HepG2 (cell line): ENCODE data around the gene HDDC3. TPM values are rescaled to one million over a fixed set of nuclear protein-coding genes. Genes with fewer than 3 reads are reported as not detected.
"Not testable (repeated sequence)": the region's sequence is repeated elsewhere in the genome, so short reads cannot be mapped to it uniquely, and the experiment has no call there.

ENCODE experiments used
- ATAC-seq: fragments of 200-7000 bp; cut with Tn5 transposase; 3 replicates; pipeline ENCODE4 v1.9.1; 2020; ENCODE audit warnings: mild to moderate bottlenecking, moderate library complexity
- BruUV-seq: library from RNA; stranded (reverse); fragments of 400-500 nt; replicated peaks from 2 replicates; lab custom pipeline; 2021; lab: Mats Ljungman, UMichigan
- CTCF ChIA-PET: fragments of 300-600 bp; formaldehyde crosslinking; extraction: SDS; loops from one replicate; lab custom pipeline; 2021; ENCODE audit warnings: low total read pairs, inconsistent platforms, low intra/inter-chr PET ratio; lab: Yijun Ruan, JAX
- POLR2A ChIA-PET: fragments of 350-600 bp; sonication (Branson Sonifier 250); formaldehyde crosslinking; loops from one replicate; lab custom pipeline; 2020; ENCODE audit warnings: antibody characterized with exemption, inconsistent platforms; lab: Yijun Ruan, JAX
- DNase-seq: peaks from one replicate; pipeline ENCODE4 v3.0.0-alpha.2; 2015; ENCODE audit warnings: low spot score
- FAIRE-seq: peaks from 3 replicates; lab custom pipeline; 2011; peaks lifted over from hg19 to GRCh38; lab: Jason Lieb, UNC
- H2AFZ ChIP-seq: one replicate; pipeline ENCODE4 v1.6.1; 2011; ENCODE audit warnings: low read length, inconsistent platforms
- H3K27ac ChIP-seq: fragments of 300-600 bp; 3 replicates; pipeline ENCODE4 v1.8.0; 2011; ENCODE audit warnings: mixed run types, mild to moderate bottlenecking, mixed read lengths, low read length, inconsistent platforms; ENCODE audit not compliant: insufficient read depth; ENCODE audit errors: extremely low read length
- H3K27me3 ChIP-seq, 2 experiments: fragments of 200-600 bp in 1 of 2; 2 replicates in 1 of 2; 3 replicates in 1 of 2; pipeline versions ENCODE4 v1.6.0 to v1.8.0; 2011; ENCODE audit warnings: low read length in 2 of 2, mild to moderate bottlenecking in 2 of 2, moderate library complexity in 2 of 2, inconsistent platforms in 1 of 2; ENCODE audit not compliant: insufficient read depth in 2 of 2, control insufficient read depth in 1 of 2
- H3K36me3 ChIP-seq, 2 experiments: fragments of 200-600 bp in 1 of 2; replicated peaks in 1 of 2; 2 replicates in 1 of 2; 3 replicates in 1 of 2; pipeline versions ENCODE4 v1.5.1 to v1.8.0; 2011; ENCODE audit warnings: low read length in 2 of 2, inconsistent platforms in 1 of 2; ENCODE audit not compliant: insufficient read depth in 2 of 2, control insufficient read depth in 1 of 2
- H3K4me1 ChIP-seq: 2 replicates; pipeline ENCODE4 v1.5.1; 2012; ENCODE audit warnings: low read length, inconsistent platforms; ENCODE audit not compliant: insufficient read depth
- H3K4me2 ChIP-seq: 2 replicates; pipeline ENCODE4 v1.6.0; 2011; ENCODE audit warnings: low read depth, low read length, inconsistent platforms
- H3K4me3 ChIP-seq, 3 experiments: fragments of 200-600 bp in 1 of 3; sonication (generic), shearing (Covaris generic) in 1 of 3; replicated peaks in 1 of 3; 2 replicates each; pipeline ENCODE4 v1.5.1; 2011 to 2016; ENCODE audit warnings: low read length in 3 of 3, inconsistent platforms in 2 of 3, low read depth in 2 of 3, mild to moderate bottlenecking in 2 of 3, control low read depth in 1 of 3, mixed read lengths in 1 of 3; ENCODE audit not compliant: insufficient read depth in 1 of 3
- H3K79me2 ChIP-seq: one replicate; pipeline ENCODE4 v1.6.1; 2011; ENCODE audit warnings: low read length, inconsistent platforms; ENCODE audit not compliant: insufficient read depth
- H3K9ac ChIP-seq: 2 replicates; pipeline ENCODE4 v1.6.0; 2011; ENCODE audit warnings: mild to moderate bottlenecking, low read depth, low read length, inconsistent platforms; ENCODE audit not compliant: insufficient read depth
- H3K9me3 ChIP-seq: 2 replicates; pipeline ENCODE4 v1.5.1; 2012; ENCODE audit warnings: mild to moderate bottlenecking, low read length
- H4K20me1 ChIP-seq: 2 replicates; pipeline ENCODE4 v1.6.0; 2011; ENCODE audit warnings: inconsistent platforms, mild to moderate bottlenecking, low read length, moderate library complexity; ENCODE audit not compliant: insufficient read depth
- ATRX ChIP-seq: sonication (generic); formaldehyde crosslinking; IDR thresholded peaks from 2 replicates; pipeline ENCODE4 v1.4.0; 2020; ENCODE audit warnings: missing genetic modification reagents, borderline replicate concordance
- FOXJ3 ChIP-seq: sonication (generic); formaldehyde crosslinking; IDR thresholded peaks from 2 replicates; pipeline ENCODE4 v1.4.0; 2020; ENCODE audit warnings: missing genetic modification reagents, mild to moderate bottlenecking, borderline replicate concordance
- ZSCAN31 ChIP-seq: sonication (generic); formaldehyde crosslinking; IDR thresholded peaks from 2 replicates; pipeline ENCODE4 v1.5.0; 2020; ENCODE audit warnings: low read depth, mild to moderate bottlenecking, missing genetic modification reagents
- WGBS: methylation state at CpG from one replicate; pipeline ENCODE4 v1.1.6; 2017; ENCODE audit warnings: low lambda C conversion rate; 5-methylcytosine and 5-hydroxymethylcytosine counted together
- in situ Hi-C: cut with HindIII; loops from 2 replicates; pipeline ENCODE4 v1.10.0; 2017; ENCODE audit warnings: low pct_unique_long_range_greater_than_20kb; ENCODE audit not compliant: extremely low pct_ligation_motif_present
- intact Hi-C: fragments of 100-400 bp; cut with micrococcal nuclease; formaldehyde crosslinking; loops from one replicate; pipeline ENCODE4 v1.10.0; 2022; ENCODE audit not compliant: unreplicated experiment
- polyA plus RNA-seq, 8 experiments: library from polyadenylated mRNA; depleted of rRNA in 3 of 8; stranded (reverse) in 7 of 8; unstranded in 1 of 8; fragments of >200 nt; fragmentation: Illumina TruSeq in 4 of 8; extraction: Trizol in 4 of 8; gene quantifications; 2 replicates each; pipeline versions ENCODE4 v1.2.1 to v1.2.3, GENCODE V29; 2011 to 2016; ENCODE audit warnings: low read depth in 4 of 8, missing spikeins in 1 of 8, mixed read lengths in 1 of 8; ENCODE audit not compliant: insufficient read depth in 1 of 8
- total RNA-seq, 5 experiments: library from RNA; depleted of rRNA; stranded (reverse); fragments of >200 nt; fragmentation: Illumina TruSeq; extraction: Trizol; gene quantifications; 2 replicates each; pipeline ENCODE4 v1.2.3, GENCODE V29; 2016; ENCODE audit warnings: low read depth in 1 of 5

The HDDC3 gene
- total and polyA plus RNA-seq, 2 of the 13 experiments (the other 11 are each of a cell fraction or from before 2014, with no cell fraction given), result 18.7 to 28.3 TPM

DNA sequence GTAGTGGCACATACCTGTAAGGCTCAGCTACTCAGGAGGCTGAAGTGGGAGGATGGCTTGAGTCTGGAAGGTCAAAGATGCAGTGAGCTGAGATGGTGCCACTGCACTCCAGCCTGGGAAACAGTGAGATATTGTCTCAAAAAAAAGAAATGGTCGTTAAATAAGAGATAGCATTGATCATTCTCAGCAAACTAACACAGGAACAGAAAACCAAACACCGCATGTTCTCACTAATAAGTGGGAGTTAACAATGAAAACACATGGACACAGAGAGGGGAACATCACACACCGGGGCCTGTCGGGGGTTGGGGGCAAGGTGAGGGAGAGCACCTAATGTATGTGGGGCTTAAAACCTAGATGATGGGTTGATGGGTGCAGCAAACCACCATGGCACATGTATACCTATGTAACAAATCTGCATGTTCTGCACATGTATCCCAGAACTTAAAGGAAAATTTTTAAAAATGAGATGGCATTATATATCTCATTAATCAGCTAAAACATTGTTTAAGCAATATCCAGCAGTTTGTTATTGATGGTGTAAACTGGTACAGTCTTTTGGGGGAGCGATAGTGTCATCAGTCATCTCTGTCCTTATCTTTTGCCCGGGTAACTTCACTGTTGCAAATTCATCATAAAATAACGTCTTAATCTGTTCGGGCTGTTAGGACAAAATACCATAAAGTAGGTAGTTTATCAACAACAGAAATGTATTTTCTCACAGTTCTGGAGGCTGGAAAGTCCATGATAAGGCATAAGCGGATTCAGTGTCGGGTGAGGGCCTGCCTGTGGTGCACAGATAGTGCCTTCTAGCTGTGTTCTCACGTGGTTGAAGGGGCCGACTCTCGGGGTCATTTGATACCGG is 30.9 kb downstream of the HDDC3 start:
- Histone ChIP-seq H2AFZ (peak overlapping the region; percentile 77), H3K4me1 (peaks cover 20% of the 10 kb centered on the region), H3K36me3 (peaks cover 5 to 13% of the 10 kb centered on the region in 2 experiments; a peak in 4 of 5 replicates), H3K9ac (peak overlapping the region; percentile 77; the same call in 1 of the 2 replicates), H4K20me1 (no peaks in the 10 kb centered on the region), H3K27ac (no peak overlapping the region), H3K4me3 (peak overlapping the region in 2 of 3 experiments; percentile 81 to 89; a peak in 5 of 6 replicates), H3K79me2 (no peaks in the 10 kb centered on the region), H3K27me3 (peaks cover 0 to 1% of the 10 kb centered on the region in 2 experiments; a peak in 1 of 5 replicates), H3K4me2 (peak overlapping the region; percentile 83), H3K9me3 (no peaks in the 10 kb centered on the region)
- CTCF ChIA-PET, result interaction anchor here (0.7 to 1.9 kb wide), 2 partner anchors 30 to 33 kb away, joined by 3 to 5 read pairs; partner anchors contain the start of gene UNC45A
- TF ChIP-seq ATRX (CRISPR knock-in tag) (no peak), ZSCAN31 (no peak), FOXJ3 (CRISPR knock-in tag) (no peak)
- POLR2A ChIA-PET, result interaction anchor here (0.6 to 4.4 kb wide), 5 partner anchors 8 to 57 kb away, joined by 3 to 45 read pairs (median 16); partner anchors contain the start of genes HDDC3 and UNC45A
- FAIRE-seq (no peak), DNase-seq (no peak), ATAC-seq (no peak)
- WGBS, result 31% methylated on average over 14 of the region's 14 CpGs
- no TSS peak for BruUV-seq
- intact Hi-C loops, result loop anchor here (1.0 kb wide), 1 partner anchor 33 kb away; no protein-coding TSS in a partner anchor
- in situ Hi-C loops, result no loop called here

GRCh38 chr15:90897131-90897655 is 35.2 kb downstream of the HDDC3 start:
- in situ Hi-C loops, DNase-seq, CTCF ChIA-PET, H4K20me1 ChIP-seq, H3K9ac ChIP-seq, BruUV-seq, intact Hi-C loops, H3K27me3 ChIP-seq, H3K79me2 ChIP-seq, H3K36me3 ChIP-seq, H3K4me2 ChIP-seq, H3K27ac ChIP-seq, FAIRE-seq, H3K9me3 ChIP-seq, H2AFZ ChIP-seq, H3K4me3 ChIP-seq, ATAC-seq: not testable (repeated sequence)
- H3K4me1 ChIP-seq, result peaks cover 12% of the 10 kb centered on the region
- POLR2A ChIA-PET, result interaction anchor here (1.5 kb wide), 1 partner anchor 36 kb away, joined by 3 read pairs; the partner anchor contains the start of gene HDDC3
- 96% methylated on average over 14 of the region's 14 CpGs for WGBS
